GM18505 (cell line): ENCODE data around the gene MINDY4.

Source experiments
- ATAC-seq: cut with Tn5 transposase; IDR thresholded peaks from one replicate; pipeline ENCODE4 v1.9.1; 2021; ENCODE audit not compliant: unreplicated experiment
- POLR2A ChIP-seq: IDR thresholded peaks from 4 replicates; pipeline ENCODE4 v1.6.1; 2011; ENCODE audit warnings: borderline replicate concordance; ENCODE audit not compliant: insufficient read depth, insufficient read length; ENCODE audit errors: extremely low read depth

The MINDY4 gene

GRCh38 chr7:30845426-30846135, 74.4 kb downstream of the MINDY4 start:
- ATAC-seq = no peak
- no peak for TF ChIP-seq POLR2A

- TF ChIP-seq POLR2A = no peak
- no peak for ATAC-seq
Measured at GRCh38 chr7:30846378-30846777, 75.2 kb downstream of the MINDY4 start.

GRCh38 chr7:30848121-30848855, 77.1 kb downstream of the MINDY4 start:
- no peak for TF ChIP-seq POLR2A
- ATAC-seq = no peak

- TF ChIP-seq POLR2A = no peak
- no peak for ATAC-seq
Measured at GRCh38 chr7:30849565-30849964, 78.3 kb downstream of the MINDY4 start.

- no peak for TF ChIP-seq POLR2A
- no peak for ATAC-seq
Measured at GRCh38 chr7:30850426-30850825, 79.2 kb downstream of the MINDY4 start.

- TF ChIP-seq POLR2A = no peak
- ATAC-seq = no peak
Measured at GRCh38 chr7:30851651-30852307, 80.6 kb downstream of the MINDY4 start.

- no peak for ATAC-seq
- no peak for TF ChIP-seq POLR2A
Measured at GRCh38 chr7:30852308-30852684, 81.1 kb downstream of the MINDY4 start.

GRCh38 chr7:30852744-30853288, 81.6 kb downstream of the MINDY4 start:
- no peak for ATAC-seq
- TF ChIP-seq POLR2A = no peak

GRCh38 chr7:30853576-30853975, 82.4 kb downstream of the MINDY4 start:
- ATAC-seq = no peak
- no peak for TF ChIP-seq POLR2A

- ATAC-seq = no peak
Measured at GRCh38 chr7:30855936-30856335, 84.7 kb downstream of the MINDY4 start.

GRCh38 chr7:30858576-30858975, 87.4 kb downstream of the MINDY4 start:
- ATAC-seq = no peak
- no peak for TF ChIP-seq POLR2A

More at GRCh38 chr7:30855936-30856335, 84.7 kb downstream of the MINDY4 start:
- no peak for TF ChIP-seq POLR2A

- ATAC-seq = no peak
- TF ChIP-seq POLR2A = no peak
Measured at GRCh38 chr7:30859202-30859939, 88.2 kb downstream of the MINDY4 start.
